ENCODE results near the gene HMOX2. TPM values are rescaled to one million over a fixed set of nuclear protein-coding genes. Genes with fewer than 3 reads are reported as not detected.

The HMOX2 gene
- total RNA-seq, 2 donors from 2014 or later, result 99.5 to 102 TPM

DNA sequence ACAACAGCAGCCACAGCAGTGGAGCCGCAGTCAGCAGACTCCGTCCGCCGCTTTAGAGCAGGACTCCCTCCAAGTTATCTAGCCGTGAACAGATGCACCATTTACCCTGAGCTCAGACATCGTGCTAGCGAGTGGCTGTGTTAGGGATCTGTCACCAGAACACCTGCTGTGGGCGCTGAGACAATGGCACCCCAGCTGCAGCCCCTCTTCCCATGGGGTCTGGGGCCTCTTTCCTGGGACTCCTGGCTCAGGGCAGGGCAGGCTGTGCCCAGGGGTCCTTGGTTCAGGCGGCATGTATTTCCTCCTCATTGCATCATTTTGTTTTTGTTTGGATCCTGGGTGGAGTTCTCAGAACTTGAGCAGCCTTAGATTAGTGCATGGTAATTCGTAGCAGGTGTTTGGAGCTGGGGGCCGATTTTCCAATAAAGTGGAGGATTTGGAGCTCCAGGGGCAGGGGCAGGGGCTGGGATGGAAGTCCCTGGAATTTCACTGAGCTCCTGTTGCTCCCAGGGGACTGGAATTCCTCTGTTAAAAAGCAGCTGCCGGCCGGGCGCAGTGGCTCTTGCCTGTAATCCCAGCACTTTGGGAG, 25.2 kb upstream of the HMOX2 start:
- Mint-ChIP-seq H3K36me3 (peaks cover 4% of the 10 kb centered on the region), H3K4me1 (ENCODE audit: low read depth in 2 of 2) (peaks cover 0 to 4% of the 10 kb centered on the region in 2 donors), H3K27me3 (no peaks in the 10 kb centered on the region), H3K4me3 (no peak overlapping the region), H3K9me3 (no peaks in the 10 kb centered on the region), H3K27ac (no peak overlapping the region)
- DNase-seq (ENCODE audit: low spot score) (no peak), ATAC-seq (no peak)

GRCh38 chr16:4452674-4453073, 23.5 kb upstream of the HMOX2 start:
- Mint-ChIP-seq H3K4me3 (no peak overlapping the region), H3K36me3 (peaks cover 4% of the 10 kb centered on the region), H3K4me1 (ENCODE audit: low read depth in 2 of 2) (peaks cover 0 to 6% of the 10 kb centered on the region in 2 donors), H3K27ac (no peak overlapping the region), H3K9me3 (no peaks in the 10 kb centered on the region), H3K27me3 (no peaks in the 10 kb centered on the region)
- ATAC-seq (no peak), DNase-seq (ENCODE audit: low spot score) (no peak)

DNA sequence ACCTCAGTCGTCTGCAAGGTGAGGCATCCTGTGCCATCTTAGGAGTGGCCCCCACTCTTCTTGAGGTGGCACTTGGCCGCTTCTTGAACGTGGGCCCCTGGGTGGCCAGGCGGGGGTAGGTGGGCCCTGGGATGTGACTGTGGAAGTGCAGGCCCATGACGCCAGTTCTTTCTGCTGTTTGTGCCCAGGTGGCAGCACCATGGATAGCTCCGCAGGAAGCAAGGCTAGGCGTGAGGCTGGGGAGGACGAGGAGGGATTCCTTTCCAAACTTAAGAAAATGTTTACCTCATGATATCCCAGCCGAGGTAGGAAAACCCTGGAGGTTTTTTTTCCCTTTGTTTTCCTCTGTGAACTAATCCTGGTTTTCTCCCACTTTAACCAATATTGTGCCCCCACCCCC, 21.6 kb upstream of the HMOX2 start:
- Mint-ChIP-seq H3K9me3 (no peaks in the 10 kb centered on the region), H3K27me3 (no peaks in the 10 kb centered on the region), H3K36me3 (peaks cover 4% of the 10 kb centered on the region), H3K4me1 (ENCODE audit: low read depth in 2 of 2) (peaks cover 7 to 13% of the 10 kb centered on the region in 2 donors), H3K27ac (no peak overlapping the region), H3K4me3 (no peak overlapping the region)
- DNase-seq (ENCODE audit: low spot score) (no peak), ATAC-seq (no peak)

DNA sequence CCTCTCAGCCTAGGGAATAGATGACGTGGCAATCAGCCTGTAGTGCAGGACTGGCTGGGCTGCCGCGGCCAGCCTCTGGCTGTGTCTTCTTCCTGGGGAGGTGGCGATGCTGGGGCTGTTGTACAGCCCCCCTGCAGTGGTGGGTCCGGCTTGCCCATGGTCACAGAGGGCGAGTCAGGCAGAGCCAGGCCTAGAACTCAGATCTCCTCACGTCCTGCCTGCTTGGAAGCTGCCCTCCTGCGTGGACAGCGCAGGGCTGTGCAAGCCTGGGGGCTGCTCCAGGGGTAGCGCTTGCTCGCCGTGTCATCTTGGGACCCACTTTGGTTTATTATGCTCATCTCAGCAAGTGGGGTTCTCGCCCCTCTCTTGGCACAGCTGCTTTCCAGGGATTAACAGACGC, 21.1 kb upstream of the HMOX2 start:
- peaks cover 4% of the 10 kb centered on the region for H3K36me3 Mint-ChIP-seq
- DNase-seq (ENCODE audit: low spot score) (no peak), ATAC-seq (no peak)
- H3K27ac Mint-ChIP-seq, result no peak overlapping the region
- H3K4me1 Mint-ChIP-seq (ENCODE audit: low read depth in 2 of 2), result peaks cover 10 to 18% of the 10 kb centered on the region in 2 donors
- H3K9me3 Mint-ChIP-seq, result no peaks in the 10 kb centered on the region
- H3K27me3 Mint-ChIP-seq, result no peaks in the 10 kb centered on the region
- no peak overlapping the region for H3K4me3 Mint-ChIP-seq

GRCh38 chr16:4455951-4456350, 20.2 kb upstream of the HMOX2 start:
- H3K4me3 Mint-ChIP-seq, result no peak overlapping the region
- H3K9me3 Mint-ChIP-seq, result no peaks in the 10 kb centered on the region
- ATAC-seq (no peak), DNase-seq (ENCODE audit: low spot score) (no peak)
- H3K27me3 Mint-ChIP-seq, result no peaks in the 10 kb centered on the region
- H3K36me3 Mint-ChIP-seq, result peaks cover 4% of the 10 kb centered on the region
- H3K4me1 Mint-ChIP-seq (ENCODE audit: low read depth in 2 of 2), result peaks cover 11 to 21% of the 10 kb centered on the region in 2 donors
- H3K27ac Mint-ChIP-seq, result no peak overlapping the region

- H3K9me3 Mint-ChIP-seq, result no peaks in the 10 kb centered on the region
- no peak overlapping the region for H3K4me3 Mint-ChIP-seq
- peak overlapping the region in 1 of 2 donors; percentile 51 for H3K27ac Mint-ChIP-seq
- ATAC-seq (no peak), DNase-seq (ENCODE audit: low spot score) (no peak)
- H3K27me3 Mint-ChIP-seq, result no peaks in the 10 kb centered on the region
- no peaks in the 10 kb centered on the region for H3K36me3 Mint-ChIP-seq
- peaks cover 26 to 30% of the 10 kb centered on the region in 2 donors for H3K4me1 Mint-ChIP-seq (ENCODE audit: low read depth in 2 of 2)
These were observed 15.3 kb upstream of the HMOX2 start for GRCh38 chr16:4460936-4461249.

- Mint-ChIP-seq H3K4me1 (ENCODE audit: low read depth in 2 of 2) (peaks cover 31 to 36% of the 10 kb centered on the region in 2 donors), H3K9me3 (no peaks in the 10 kb centered on the region), H3K4me3 (no peak overlapping the region), H3K27ac (peak overlapping the region in 1 of 2 donors; percentile 51), H3K36me3 (no peaks in the 10 kb centered on the region), H3K27me3 (no peaks in the 10 kb centered on the region)
- ATAC-seq (no peak), DNase-seq (ENCODE audit: low spot score) (no peak)
These were observed 14.7 kb upstream of the HMOX2 start for GRCh38 chr16:4461250-4462085.

DNA sequence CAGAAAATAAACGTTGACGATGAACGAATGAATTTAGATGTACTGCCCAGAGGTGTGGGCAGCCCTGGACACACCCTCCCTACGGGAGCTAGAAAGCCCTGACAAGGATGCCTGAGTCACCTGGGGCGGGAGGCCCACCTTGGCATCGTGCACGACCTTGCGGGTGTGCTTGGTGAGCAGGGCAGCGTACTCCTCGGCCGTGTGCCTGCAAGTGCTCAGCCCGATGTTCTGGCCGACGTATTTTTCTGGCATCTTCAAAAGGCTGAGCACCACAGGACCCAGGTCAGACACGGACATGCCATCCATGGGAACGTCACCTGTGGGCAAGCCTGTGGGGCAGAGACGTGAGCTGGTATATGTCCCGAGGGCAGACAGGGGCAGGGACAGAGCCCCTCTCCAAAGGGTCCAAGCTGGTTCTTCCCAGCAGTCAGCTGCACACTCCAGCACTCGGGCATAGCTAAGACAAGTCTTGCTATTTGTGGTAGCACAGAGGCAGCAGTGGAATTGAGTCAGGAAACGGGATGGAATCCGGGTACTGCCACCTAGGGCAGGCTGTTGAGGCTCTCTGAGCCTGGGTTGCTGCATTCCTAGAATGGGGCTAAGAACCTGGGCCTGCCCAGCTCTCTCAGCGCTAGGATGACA, 12.6 kb upstream of the HMOX2 start:
- Mint-ChIP-seq H3K4me1 (ENCODE audit: low read depth in 2 of 2) (peaks cover 37 to 39% of the 10 kb centered on the region in 2 donors), H3K27me3 (no peaks in the 10 kb centered on the region), H3K4me3 (no peak overlapping the region), H3K27ac (peak overlapping the region; percentile 53 to 76), H3K36me3 (peaks cover 5% of the 10 kb centered on the region), H3K9me3 (no peaks in the 10 kb centered on the region)
- DNase-seq (ENCODE audit: low spot score), result no peak
- no peak for ATAC-seq

- ATAC-seq (peak; percentile 97 to 98), DNase-seq (ENCODE audit: low spot score) (peak; percentile 93)
- Mint-ChIP-seq H3K9me3 (no peaks in the 10 kb centered on the region), H3K27ac (peak overlapping the region; percentile 97 to 98), H3K36me3 (peaks cover 5% of the 10 kb centered on the region), H3K4me1 (ENCODE audit: low read depth in 2 of 2) (peaks cover 23 to 24% of the 10 kb centered on the region in 2 donors), H3K27me3 (no peaks in the 10 kb centered on the region), H3K4me3 (peak overlapping the region; percentile 77)
These were observed 10.0 kb upstream of the HMOX2 start for GRCh38 chr16:4465977-4466779.

GRCh38 chr16:4467916-4468315, 8.3 kb upstream of the HMOX2 start:
- Mint-ChIP-seq H3K27ac (peak overlapping the region in 1 of 2 donors; percentile 98), H3K36me3 (peaks cover 5% of the 10 kb centered on the region), H3K4me1 (ENCODE audit: low read depth in 2 of 2) (peaks cover 24 to 26% of the 10 kb centered on the region in 2 donors), H3K9me3 (no peaks in the 10 kb centered on the region), H3K27me3 (no peaks in the 10 kb centered on the region), H3K4me3 (no peak overlapping the region)
- DNase-seq (ENCODE audit: low spot score), result no peak
- ATAC-seq, result no peak

- Mint-ChIP-seq H3K4me3 (no peak overlapping the region), H3K4me1 (ENCODE audit: low read depth in 2 of 2) (peaks cover 29% of the 10 kb centered on the region in 2 donors), H3K27me3 (no peaks in the 10 kb centered on the region), H3K9me3 (no peaks in the 10 kb centered on the region), H3K27ac (no peak overlapping the region), H3K36me3 (peaks cover 5% of the 10 kb centered on the region)
- no peak for DNase-seq (ENCODE audit: low spot score)
- no peak for ATAC-seq
These were observed 7.2 kb upstream of the HMOX2 start for GRCh38 chr16:4468972-4469371.

- Mint-ChIP-seq H3K36me3 (peaks cover 1% of the 10 kb centered on the region), H3K4me3 (no peak overlapping the region), H3K27me3 (no peaks in the 10 kb centered on the region), H3K4me1 (ENCODE audit: low read depth in 2 of 2) (peaks cover 17 to 19% of the 10 kb centered on the region in 2 donors), H3K27ac (peak overlapping the region in 1 of 2 donors; percentile 29), H3K9me3 (no peaks in the 10 kb centered on the region)
- no peak for DNase-seq (ENCODE audit: low spot score)
- ATAC-seq, result no peak
These were observed 4.3 kb upstream of the HMOX2 start for GRCh38 chr16:4471869-4472268.

- Mint-ChIP-seq H3K4me1 (ENCODE audit: low read depth in 2 of 2) (peaks cover 20 to 23% of the 10 kb centered on the region in 2 donors), H3K4me3 (peak overlapping the region; percentile 73), H3K9me3 (no peaks in the 10 kb centered on the region), H3K27ac (peak overlapping the region; percentile 47 to 78), H3K27me3 (no peaks in the 10 kb centered on the region), H3K36me3 (no peaks in the 10 kb centered on the region)
- DNase-seq (ENCODE audit: low spot score) (no peak), ATAC-seq (no peak)
These were observed 3.3 kb upstream of the HMOX2 start for GRCh38 chr16:4472880-4473279.

All from natural killer cell treated with Interleukin-12 subunit alpha and Interleukin-12 subunit beta and Interleukin-15 and Interleukin-18, amount 100 ng/mL, for 72 hours (primary cell).